MCF 10A (cell line): Measurements from ENCODE around the gene HIGD2B. TPM values are rescaled to one million over a fixed set of nuclear protein-coding genes. Genes with fewer than 3 reads are reported as not detected.

ENCODE experiments used
- BruUV-seq: library from RNA; stranded (reverse); fragments of 400-500 nt; replicated peaks from 2 replicates; lab custom pipeline; 2021; lab: Mats Ljungman, UMichigan
- CTCF ChIA-PET: fragments of 300-600 bp; sonication (Branson Sonifier 250); formaldehyde crosslinking; extraction: SDS; loops from one replicate; lab custom pipeline; 2021; ENCODE audit warnings: antibody characterized with exemption, inconsistent platforms; lab: Yijun Ruan, JAX
- POLR2A ChIA-PET: fragments of 300-600, 350-650 bp; sonication (Branson Sonifier 250); formaldehyde crosslinking; extraction: SDS; loops from one replicate; lab custom pipeline; 2020; ENCODE audit warnings: antibody characterized with exemption, inconsistent platforms; lab: Yijun Ruan, JAX
- DNase-seq: peaks from one replicate; pipeline ENCODE4 v3.0.0-alpha.2; 2018; ENCODE audit not compliant: unreplicated experiment
- H3K27ac Mint-ChIP-seq: one replicate; pipeline ENCODE4 v1.8.0; 2022; ENCODE audit warnings: mild to moderate bottlenecking, low read depth, mixed read lengths; ENCODE audit not compliant: unreplicated experiment
- H3K27me3 Mint-ChIP-seq: one replicate; pipeline ENCODE4 v1.8.0; 2022; ENCODE audit warnings: mixed read lengths; ENCODE audit not compliant: insufficient read depth, unreplicated experiment
- H3K36me3 Mint-ChIP-seq: one replicate; pipeline ENCODE4 v1.8.0; 2022; ENCODE audit warnings: mild to moderate bottlenecking, moderate library complexity, mixed read lengths; ENCODE audit not compliant: insufficient read depth, unreplicated experiment
- H3K4me1 Mint-ChIP-seq: one replicate; pipeline ENCODE4 v1.8.0; 2022; ENCODE audit warnings: mixed read lengths; ENCODE audit not compliant: insufficient read depth, unreplicated experiment
- H3K4me3 Mint-ChIP-seq: one replicate; pipeline ENCODE4 v1.8.0; 2022; ENCODE audit warnings: mild to moderate bottlenecking, moderate library complexity, mixed read lengths; ENCODE audit not compliant: unreplicated experiment
- H3K9me3 Mint-ChIP-seq: one replicate; pipeline ENCODE4 v1.8.0; 2022; ENCODE audit warnings: mixed read lengths; ENCODE audit not compliant: unreplicated experiment
- CTCF ChIP-seq: fragments of 200-600 bp; IDR thresholded peaks from one replicate; pipeline ENCODE4 v1.8.0; 2022; ENCODE audit warnings: antibody characterized with exemption, mild to moderate bottlenecking; ENCODE audit not compliant: unreplicated experiment
- intact Hi-C: fragments of 100-400 bp; cut with micrococcal nuclease; formaldehyde crosslinking; loops from 2 replicates; pipeline ENCODE4 v1.14.1; 2022
- total RNA-seq: library from RNA; stranded (reverse); gene quantifications from 2 replicates; pipeline ENCODE4 v1.2.3, GENCODE V29; 2022

Gene HIGD2B
- total RNA-seq, 1 experiment from 2014 or later = not detected

GRCh38 chr15:72682772-72683171, 3.2 kb downstream of the HIGD2B start:
- ChIA-PET CTCF (interaction anchor here (0.6 to 1.8 kb wide), 4 partner anchors 10 to 83 kb away, joined by 3 to 8 read pairs (median 5); no protein-coding TSS in a partner anchor), POLR2A (no interaction called here)
- H3K4me1 Mint-ChIP-seq = no peaks in the 10 kb centered on the region
- H3K9me3 Mint-ChIP-seq = no peaks in the 10 kb centered on the region
- H3K27me3 Mint-ChIP-seq = peaks cover 23% of the 10 kb centered on the region
- DNase-seq = no peak
- BruUV-seq = no TSS peak
- no peaks in the 10 kb centered on the region for H3K36me3 Mint-ChIP-seq
- TF ChIP-seq CTCF = no peak
- intact Hi-C loops = no loop called here
- H3K4me3 Mint-ChIP-seq = no peak overlapping the region
- no peak overlapping the region for H3K27ac Mint-ChIP-seq

- TF ChIP-seq CTCF = no peak
- no peak for DNase-seq
- intact Hi-C loops = no loop called here
- ChIA-PET POLR2A (no interaction called here), CTCF (interaction anchor here (0.6 to 0.8 kb wide), 4 partner anchors 8 to 83 kb away, joined by 3 to 4 read pairs (median 4); no protein-coding TSS in a partner anchor)
- Mint-ChIP-seq H3K27me3 (peaks cover 39% of the 10 kb centered on the region), H3K4me3 (no peak overlapping the region), H3K27ac (no peak overlapping the region), H3K9me3 (no peaks in the 10 kb centered on the region), H3K36me3 (no peaks in the 10 kb centered on the region), H3K4me1 (no peaks in the 10 kb centered on the region)
- BruUV-seq = no TSS peak
Measured at GRCh38 chr15:72680931-72681330, 5.1 kb downstream of the HIGD2B start.

- no peak for TF ChIP-seq CTCF
- DNase-seq = no peak
- CTCF ChIA-PET = interaction anchor here (0.7 kb wide), 1 partner anchor 26 kb away, joined by 3 read pairs; no protein-coding TSS in a partner anchor
- H3K9me3 Mint-ChIP-seq = no peaks in the 10 kb centered on the region
- intact Hi-C loops = no loop called here
- no peaks in the 10 kb centered on the region for H3K4me1 Mint-ChIP-seq
- POLR2A ChIA-PET = no interaction called here
- H3K27ac Mint-ChIP-seq = no peak overlapping the region
- BruUV-seq = no TSS peak
- H3K36me3 Mint-ChIP-seq = no peaks in the 10 kb centered on the region
- peaks cover 51% of the 10 kb centered on the region for H3K27me3 Mint-ChIP-seq
- no peak overlapping the region for H3K4me3 Mint-ChIP-seq
Measured at GRCh38 chr15:72676838-72677237, 9.1 kb downstream of the HIGD2B start.

GRCh38 chr15:72671525-72671924, 14.5 kb downstream of the HIGD2B start:
- TF ChIP-seq CTCF = no peak
- no peaks in the 10 kb centered on the region for H3K36me3 Mint-ChIP-seq
- H3K9me3 Mint-ChIP-seq = no peaks in the 10 kb centered on the region
- no TSS peak for BruUV-seq
- H3K4me3 Mint-ChIP-seq = no peak overlapping the region
- CTCF ChIA-PET = interaction anchor here (0.6 to 1.5 kb wide), 10 partner anchors 9 to 217 kb away, joined by 3 to 8 read pairs (median 5); no protein-coding TSS in a partner anchor
- POLR2A ChIA-PET = interaction anchor here (0.8 to 1.9 kb wide), 4 partner anchors 14 to 401 kb away, joined by 3 to 6 read pairs (median 4); partner anchors contain the start of genes BBS4 and HIGD2B
- intact Hi-C loops = no loop called here
- no peak for DNase-seq
- H3K27me3 Mint-ChIP-seq = peaks cover 15% of the 10 kb centered on the region
- peaks cover 7% of the 10 kb centered on the region for H3K4me1 Mint-ChIP-seq
- H3K27ac Mint-ChIP-seq = no peak overlapping the region
